HEK293 (cell line): ENCODE results near the gene RHBDF2.

Experiments used
- CTCF ChIA-PET: fragments of 350-600 bp; formaldehyde crosslinking; extraction: SDS; loops from one replicate; lab custom pipeline; 2021; ENCODE audit warnings: antibody characterized with exemption; lab: Yijun Ruan, JAX
- POLR2A ChIA-PET: fragments of 300-600 bp; formaldehyde crosslinking; extraction: SDS; loops from one replicate; lab custom pipeline; 2020; ENCODE audit warnings: antibody characterized with exemption, inconsistent platforms; lab: Yijun Ruan, JAX
- H3K27ac ChIP-seq: fragments of 200-500 bp; sonication (Bioruptor generic); 2 replicates; pipeline ENCODE4 v1.5.1; 2014; ENCODE audit warnings: low read depth, low read length, control low read depth, inconsistent platforms; ENCODE audit errors: extremely low read depth
- H3K36me3 ChIP-seq, 2 experiments: fragments of 200-500 bp in 1 of 2; sonication (Bioruptor generic) in 1 of 2; 1 replicate in 1 of 2; 2 replicates in 1 of 2; pipeline ENCODE4 v1.5.1; 2014 to 2017; ENCODE audit warnings: inconsistent platforms in 2 of 2, low read length in 2 of 2; ENCODE audit not compliant: control insufficient read depth in 2 of 2, insufficient read depth in 1 of 2
- H3K4me1 ChIP-seq: fragments of 200-500 bp; sonication (Bioruptor generic); 2 replicates; pipeline ENCODE4 v1.5.1; 2014; ENCODE audit warnings: mild to moderate bottlenecking, low read length, inconsistent platforms; ENCODE audit not compliant: control insufficient read depth, insufficient read depth
- H3K4me3 ChIP-seq: 2 replicates; pipeline ENCODE4 v1.5.1; 2011; ENCODE audit warnings: low read depth, mild to moderate bottlenecking, control low read depth, low read length, moderate library complexity
- H3K9me3 ChIP-seq: fragments of 200-500 bp; sonication (Bioruptor generic); 2 replicates; pipeline ENCODE4 v1.5.1; 2014; ENCODE audit warnings: low read depth, low read length, inconsistent platforms; ENCODE audit not compliant: control insufficient read depth, insufficient read depth
- SP2 ChIP-seq: fragments of 450-650 bp; formaldehyde crosslinking; IDR thresholded peaks from 2 replicates; pipeline ENCODE4 v1.5.1; 2016; ENCODE audit warnings: missing biosample characterization, missing genetic modification characterization
- SP7 ChIP-seq: fragments of 450-650 bp; formaldehyde crosslinking; IDR thresholded peaks from 2 replicates; pipeline ENCODE4 v1.5.1; 2016; ENCODE audit warnings: missing biosample characterization, missing genetic modification characterization
- ZNF133 ChIP-seq: fragments of 450-650 bp; formaldehyde crosslinking; IDR thresholded peaks from 2 replicates; pipeline ENCODE4 v1.5.1; 2016; ENCODE audit warnings: missing biosample characterization, missing genetic modification characterization
- ZNF184 ChIP-seq: fragments of 450-650 bp; IDR thresholded peaks from 2 replicates; pipeline ENCODE4 v1.5.1; 2018; ENCODE audit warnings: missing biosample characterization, mild to moderate bottlenecking, missing genetic modification characterization
- ZNF292 ChIP-seq: fragments of 450-650 bp; formaldehyde crosslinking; IDR thresholded peaks from 2 replicates; pipeline ENCODE4 v1.5.1; 2016; ENCODE audit warnings: low read depth, missing biosample characterization, missing genetic modification characterization, borderline replicate concordance
- ZNF311 ChIP-seq: fragments of 450-650 bp; formaldehyde crosslinking; IDR thresholded peaks from 2 replicates; pipeline ENCODE4 v1.5.1; 2017; ENCODE audit warnings: missing biosample characterization, missing genetic modification characterization, borderline replicate concordance
- ZNF335 ChIP-seq: fragments of 450-650 bp; formaldehyde crosslinking; conservative IDR thresholded peaks from 2 replicates; pipeline ENCODE4 v1.5.1; 2016; ENCODE audit warnings: missing biosample characterization, missing genetic modification characterization
- ZNF362 ChIP-seq: fragments of 450-650 bp; formaldehyde crosslinking; IDR thresholded peaks from 2 replicates; pipeline ENCODE4 v1.5.1; 2016; ENCODE audit warnings: missing biosample characterization, missing genetic modification characterization
- ZNF488 ChIP-seq: fragments of 450-650 bp; formaldehyde crosslinking; IDR thresholded peaks from 2 replicates; pipeline ENCODE4 v1.5.1; 2016; ENCODE audit warnings: missing biosample characterization, missing genetic modification characterization
- ZNF530 ChIP-seq: fragments of 450-650 bp; formaldehyde crosslinking; IDR thresholded peaks from 2 replicates; pipeline ENCODE4 v1.5.1; 2016; ENCODE audit warnings: low read depth, missing biosample characterization, missing genetic modification characterization
- ZNF776 ChIP-seq: fragments of 450-650 bp; formaldehyde crosslinking; IDR thresholded peaks from 2 replicates; pipeline ENCODE4 v1.5.0; 2017; ENCODE audit warnings: missing biosample characterization, missing genetic modification characterization, borderline replicate concordance
- ZNF777 ChIP-seq: fragments of 450-650 bp; formaldehyde crosslinking; IDR thresholded peaks from 2 replicates; pipeline ENCODE4 v1.5.1; 2017; ENCODE audit warnings: missing biosample characterization, missing genetic modification characterization, borderline replicate concordance
- ZNF837 ChIP-seq: fragments of 450-650 bp; formaldehyde crosslinking; IDR thresholded peaks from 2 replicates; pipeline ENCODE4 v1.5.1; 2016; ENCODE audit warnings: missing biosample characterization, missing genetic modification characterization
- ZSCAN30 ChIP-seq: fragments of 450-650 bp; IDR thresholded peaks from 2 replicates; pipeline ENCODE4 v1.5.1; 2018; ENCODE audit warnings: missing biosample characterization, mild to moderate bottlenecking, missing genetic modification characterization, moderate library complexity
- TF ChIP-seq, protein P1 (sequence below): fragments of 450-650 bp; formaldehyde crosslinking; IDR thresholded peaks from 2 replicates; pipeline ENCODE4 v1.5.1; 2016; ENCODE audit warnings: missing biosample characterization, missing genetic modification characterization
- TF ChIP-seq, protein P2 (sequence below): fragments of 450-650 bp; formaldehyde crosslinking; IDR thresholded peaks from 2 replicates; pipeline ENCODE4 v1.5.1; 2016; ENCODE audit warnings: missing biosample characterization, missing genetic modification characterization
- TF ChIP-seq, protein P3 (sequence below): fragments of 450-650 bp; formaldehyde crosslinking; IDR thresholded peaks from 2 replicates; pipeline ENCODE4; 2016; ENCODE audit warnings: missing biosample characterization, missing genetic modification characterization
- TF ChIP-seq, protein P4 (sequence below): fragments of 450-650 bp; formaldehyde crosslinking; IDR thresholded peaks from 2 replicates; pipeline ENCODE4 v1.5.1; 2016; ENCODE audit warnings: missing biosample characterization, missing genetic modification characterization, low read depth
- TF ChIP-seq, protein P5 (sequence below): fragments of 450-650 bp; formaldehyde crosslinking; IDR thresholded peaks from 2 replicates; pipeline ENCODE4 v1.5.1; 2017; ENCODE audit warnings: missing biosample characterization, missing genetic modification characterization

RHBDF2 gene

DNA sequence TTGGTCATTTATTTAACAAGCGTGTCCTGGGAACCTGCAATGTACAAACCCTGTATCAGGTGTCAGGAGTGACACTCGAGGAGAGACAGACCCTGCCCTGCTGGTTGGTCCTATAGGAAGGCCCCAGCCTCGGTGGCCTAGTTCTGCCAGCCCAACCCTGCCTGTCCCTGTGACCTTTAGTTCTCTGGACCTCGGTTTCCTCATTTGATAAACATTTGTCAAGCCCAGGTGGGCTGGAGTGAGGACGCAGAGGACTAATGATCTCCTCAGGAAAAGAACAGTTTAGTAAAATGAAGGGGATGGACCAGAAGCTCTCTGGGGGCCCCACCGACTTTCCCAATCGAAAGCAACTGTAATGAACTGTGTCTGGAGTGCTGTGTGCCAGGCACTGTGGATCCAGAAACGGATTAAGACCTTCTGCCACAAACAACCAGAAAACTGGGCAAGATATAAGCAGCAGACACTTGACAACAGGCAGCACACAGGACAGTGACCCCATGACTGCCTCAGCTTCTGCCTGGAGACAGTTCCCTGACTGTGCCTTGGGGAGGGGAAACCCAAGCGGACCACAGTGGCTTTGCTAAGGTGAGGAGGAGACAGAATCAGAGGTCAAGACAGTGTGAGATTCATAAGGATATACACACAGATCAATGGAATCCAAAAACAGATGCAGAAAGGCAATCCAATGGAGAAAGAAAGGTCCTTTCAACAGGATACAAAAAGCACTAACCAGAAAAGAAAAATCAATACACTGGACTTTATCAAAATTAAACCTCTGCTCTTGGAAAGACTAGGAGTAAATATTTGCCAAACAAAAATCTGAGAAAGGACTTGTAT lies 47.4 kb upstream of the RHBDF2 start:
- TF ChIP-seq ZNF335 (tag by site-specific recombination) = peak; percentile 98
- no peak for TF ChIP-seq ZNF777 (tag by site-specific recombination)
- no peak for TF ChIP-seq ZNF362
- POLR2A ChIA-PET = interaction anchor here (1.6 kb wide), 1 partner anchor 9 kb away, joined by 5 read pairs; no protein-coding TSS in a partner anchor
- CTCF ChIA-PET = interaction anchor here (0.7 to 5.4 kb wide), 9 partner anchors 8 to 133 kb away, joined by 3 to 49 read pairs (median 7); no protein-coding TSS in a partner anchor
- H3K9me3 ChIP-seq = no peaks in the 10 kb centered on the region
- no peak overlapping the region for H3K27ac ChIP-seq
- H3K4me1 ChIP-seq = peaks cover 21% of the 10 kb centered on the region
- H3K36me3 ChIP-seq = peaks cover 0 to 9% of the 10 kb centered on the region in 2 experiments; a peak in 2 of 3 replicates
- H3K4me3 ChIP-seq = no peak overlapping the region

- ChIA-PET CTCF (interaction anchor here (0.7 to 5.4 kb wide), 19 partner anchors 9 to 180 kb away, joined by 3 to 87 read pairs (median 13); no protein-coding TSS in a partner anchor), POLR2A (no interaction called here)
- Histone ChIP-seq H3K36me3 (peaks cover 0 to 9% of the 10 kb centered on the region in 2 experiments; a peak in 2 of 3 replicates), H3K9me3 (no peaks in the 10 kb centered on the region), H3K4me3 (no peak overlapping the region), H3K4me1 (peaks cover 21% of the 10 kb centered on the region), H3K27ac (no peak overlapping the region)
- TF ChIP-seq ZNF184 (tag by site-specific recombination) = no peak
- no peak for TF ChIP-seq ZNF530
- TF ChIP-seq, protein P1, sequence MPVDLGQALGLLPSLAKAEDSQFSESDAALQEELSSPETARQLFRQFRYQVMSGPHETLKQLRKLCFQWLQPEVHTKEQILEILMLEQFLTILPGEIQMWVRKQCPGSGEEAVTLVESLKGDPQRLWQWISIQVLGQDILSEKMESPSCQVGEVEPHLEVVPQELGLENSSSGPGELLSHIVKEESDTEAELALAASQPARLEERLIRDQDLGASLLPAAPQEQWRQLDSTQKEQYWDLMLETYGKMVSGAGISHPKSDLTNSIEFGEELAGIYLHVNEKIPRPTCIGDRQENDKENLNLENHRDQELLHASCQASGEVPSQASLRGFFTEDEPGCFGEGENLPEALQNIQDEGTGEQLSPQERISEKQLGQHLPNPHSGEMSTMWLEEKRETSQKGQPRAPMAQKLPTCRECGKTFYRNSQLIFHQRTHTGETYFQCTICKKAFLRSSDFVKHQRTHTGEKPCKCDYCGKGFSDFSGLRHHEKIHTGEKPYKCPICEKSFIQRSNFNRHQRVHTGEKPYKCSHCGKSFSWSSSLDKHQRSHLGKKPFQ (tag by site-specific recombination) = peak; percentile 93
- TF ChIP-seq SP2 = no peak
- no peak for TF ChIP-seq ZNF292 (tag by site-specific recombination)
- TF ChIP-seq, protein P2, sequence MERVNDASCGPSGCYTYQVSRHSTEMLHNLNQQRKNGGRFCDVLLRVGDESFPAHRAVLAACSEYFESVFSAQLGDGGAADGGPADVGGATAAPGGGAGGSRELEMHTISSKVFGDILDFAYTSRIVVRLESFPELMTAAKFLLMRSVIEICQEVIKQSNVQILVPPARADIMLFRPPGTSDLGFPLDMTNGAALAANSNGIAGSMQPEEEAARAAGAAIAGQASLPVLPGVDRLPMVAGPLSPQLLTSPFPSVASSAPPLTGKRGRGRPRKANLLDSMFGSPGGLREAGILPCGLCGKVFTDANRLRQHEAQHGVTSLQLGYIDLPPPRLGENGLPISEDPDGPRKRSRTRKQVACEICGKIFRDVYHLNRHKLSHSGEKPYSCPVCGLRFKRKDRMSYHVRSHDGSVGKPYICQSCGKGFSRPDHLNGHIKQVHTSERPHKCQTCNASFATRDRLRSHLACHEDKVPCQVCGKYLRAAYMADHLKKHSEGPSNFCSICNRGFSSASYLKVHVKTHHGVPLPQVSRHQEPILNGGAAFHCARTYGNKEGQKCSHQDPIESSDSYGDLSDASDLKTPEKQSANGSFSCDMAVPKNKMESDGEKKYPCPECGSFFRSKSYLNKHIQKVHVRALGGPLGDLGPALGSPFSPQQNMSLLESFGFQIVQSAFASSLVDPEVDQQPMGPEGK = no peak
- TF ChIP-seq ZSCAN30 (tag by site-specific recombination) = no peak
- TF ChIP-seq ZNF776 (tag by site-specific recombination) = 0 out of 2 replicates have a peak, but pooled peaks have one; percentile 51
- no peak for TF ChIP-seq ZNF837 (tag by site-specific recombination)
- TF ChIP-seq, protein P3, sequence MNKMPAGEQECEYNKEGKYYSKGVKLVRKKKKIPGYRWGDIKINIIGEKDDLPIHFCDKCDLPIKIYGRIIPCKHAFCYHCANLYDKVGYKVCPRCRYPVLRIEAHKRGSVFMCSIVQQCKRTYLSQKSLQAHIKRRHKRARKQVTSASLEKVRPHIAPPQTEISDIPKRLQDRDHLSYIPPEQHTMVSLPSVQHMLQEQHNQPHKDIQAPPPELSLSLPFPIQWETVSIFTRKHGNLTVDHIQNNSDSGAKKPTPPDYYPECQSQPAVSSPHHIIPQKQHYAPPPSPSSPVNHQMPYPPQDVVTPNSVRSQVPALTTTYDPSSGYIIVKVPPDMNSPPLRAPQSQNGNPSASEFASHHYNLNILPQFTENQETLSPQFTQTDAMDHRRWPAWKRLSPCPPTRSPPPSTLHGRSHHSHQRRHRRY (tag by site-specific recombination) = peak; percentile 31; the same call in 1 of the 2 replicates
- no peak for TF ChIP-seq SP7 (tag by site-specific recombination)
- no peak for TF ChIP-seq ZNF133 (tag by site-specific recombination)
- TF ChIP-seq, protein P4, sequence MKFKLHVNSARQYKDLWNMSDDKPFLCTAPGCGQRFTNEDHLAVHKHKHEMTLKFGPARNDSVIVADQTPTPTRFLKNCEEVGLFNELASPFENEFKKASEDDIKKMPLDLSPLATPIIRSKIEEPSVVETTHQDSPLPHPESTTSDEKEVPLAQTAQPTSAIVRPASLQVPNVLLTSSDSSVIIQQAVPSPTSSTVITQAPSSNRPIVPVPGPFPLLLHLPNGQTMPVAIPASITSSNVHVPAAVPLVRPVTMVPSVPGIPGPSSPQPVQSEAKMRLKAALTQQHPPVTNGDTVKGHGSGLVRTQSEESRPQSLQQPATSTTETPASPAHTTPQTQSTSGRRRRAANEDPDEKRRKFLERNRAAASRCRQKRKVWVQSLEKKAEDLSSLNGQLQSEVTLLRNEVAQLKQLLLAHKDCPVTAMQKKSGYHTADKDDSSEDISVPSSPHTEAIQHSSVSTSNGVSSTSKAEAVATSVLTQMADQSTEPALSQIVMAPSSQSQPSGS (tag by site-specific recombination) = no peak
- TF ChIP-seq, protein P5, sequence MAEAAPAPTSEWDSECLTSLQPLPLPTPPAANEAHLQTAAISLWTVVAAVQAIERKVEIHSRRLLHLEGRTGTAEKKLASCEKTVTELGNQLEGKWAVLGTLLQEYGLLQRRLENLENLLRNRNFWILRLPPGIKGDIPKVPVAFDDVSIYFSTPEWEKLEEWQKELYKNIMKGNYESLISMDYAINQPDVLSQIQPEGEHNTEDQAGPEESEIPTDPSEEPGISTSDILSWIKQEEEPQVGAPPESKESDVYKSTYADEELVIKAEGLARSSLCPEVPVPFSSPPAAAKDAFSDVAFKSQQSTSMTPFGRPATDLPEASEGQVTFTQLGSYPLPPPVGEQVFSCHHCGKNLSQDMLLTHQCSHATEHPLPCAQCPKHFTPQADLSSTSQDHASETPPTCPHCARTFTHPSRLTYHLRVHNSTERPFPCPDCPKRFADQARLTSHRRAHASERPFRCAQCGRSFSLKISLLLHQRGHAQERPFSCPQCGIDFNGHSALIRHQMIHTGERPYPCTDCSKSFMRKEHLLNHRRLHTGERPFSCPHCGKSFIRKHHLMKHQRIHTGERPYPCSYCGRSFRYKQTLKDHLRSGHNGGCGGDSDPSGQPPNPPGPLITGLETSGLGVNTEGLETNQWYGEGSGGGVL (tag by site-specific recombination) = 0 out of 2 replicates have a peak, but pooled peaks have one; percentile 25
- no peak for TF ChIP-seq ZNF488 (tag by site-specific recombination)
- TF ChIP-seq ZNF311 (tag by site-specific recombination) = peak; percentile 76; the same call in 1 of the 2 replicates
These were observed 46.5 kb upstream of the RHBDF2 start for GRCh38 chr17:76547642-76548202.
